K562 (cell line): ENCODE measurements around the gene TUFM. TPM values are rescaled to one million over a fixed set of nuclear protein-coding genes. Genes with fewer than 3 reads are reported as not detected.

Experiments used
- ATF1 ChIP-seq, 2 experiments: fragments of 450-650 bp in 1 of 2; IDR thresholded peaks; 2 replicates each; pipeline ENCODE4 v1.6.1; 2016; ENCODE audit warnings: missing compliant biosample characterization in 1 of 2, missing genetic modification characterization in 1 of 2
- BCOR ChIP-seq: fragments of 450-650 bp; IDR thresholded peaks from 2 replicates; pipeline ENCODE4 v1.6.1; 2016
- E2F8 ChIP-seq: fragments of 450-650 bp; IDR thresholded peaks from 2 replicates; pipeline ENCODE4 v1.7.1; 2018; ENCODE audit warnings: mild to moderate bottlenecking, low read depth; ENCODE audit not compliant: partially characterized antibody
- EP300 ChIP-seq: IDR thresholded peaks from 2 replicates; pipeline ENCODE4 v1.6.1; 2012; ENCODE audit warnings: low read length, improper control_type of control experiment
- GABPB2 ChIP-seq: fragments of 250-450 bp; sonication (Bioruptor Pico); conservative IDR thresholded peaks from 2 replicates; pipeline ENCODE4 v1.5.1; 2021; ENCODE audit warnings: mild to moderate bottlenecking
- KDM1A ChIP-seq, 2 experiments: fragments of 450-650 bp; IDR thresholded peaks; 2 replicates each; pipeline ENCODE4 v1.6.1; 2016; ENCODE audit warnings: mild to moderate bottlenecking in 2 of 2
- L3MBTL2 ChIP-seq: fragments of 450-650 bp; IDR thresholded peaks from 2 replicates; pipeline ENCODE4 v1.6.1; 2016; ENCODE audit warnings: mild to moderate bottlenecking, moderate library complexity
- MAFF ChIP-seq: IDR thresholded peaks from 2 replicates; pipeline ENCODE4 v1.6.1; 2012; ENCODE audit warnings: low read length, improper control_type of control experiment
- MNT ChIP-seq, 2 experiments: fragments of 450-650 bp; conservative IDR thresholded peaks; 2 replicates each; pipeline ENCODE4 v1.6.1; 2017; ENCODE audit warnings: mild to moderate bottlenecking in 2 of 2, moderate library complexity in 2 of 2
- NFE2 ChIP-seq: IDR thresholded peaks from 2 replicates; pipeline ENCODE4 v1.6.1; 2014; ENCODE audit warnings: antibody characterized with exemption, low read depth
- NFIX ChIP-seq: fragments of 250-450 bp; sonication (Bioruptor Pico); IDR thresholded peaks from 2 replicates; pipeline ENCODE4 v1.4.0; 2020; ENCODE audit warnings: low read depth, mild to moderate bottlenecking, moderate library complexity
- NR2C2 ChIP-seq, 2 experiments: fragments of 200-800 bp in 1 of 2; sonication (Bioruptor generic) in 1 of 2; sonication (generic) in 1 of 2; formaldehyde crosslinking in 1 of 2; IDR thresholded peaks; 2 replicates each; pipeline versions ENCODE4 v1.6.1 to v1.8.0; 2016 to 2022; ENCODE audit warnings: mild to moderate bottlenecking in 1 of 2, missing compliant biosample characterization in 1 of 2, missing genetic modification characterization in 1 of 2, missing genetic modification reagents in 1 of 2
- SMARCC2 ChIP-seq: fragments of 450-650 bp; IDR thresholded peaks from 2 replicates; pipeline ENCODE4 v1.6.1; 2017; ENCODE audit warnings: antibody characterized with exemption, moderate library complexity, mild to moderate bottlenecking, low read depth
- SOX6 ChIP-seq: fragments of 450-650 bp; IDR thresholded peaks from 2 replicates; pipeline ENCODE4 v1.6.1; 2014; ENCODE audit warnings: mild to moderate bottlenecking
- SUPT5H ChIP-seq: fragments of 450-650 bp; IDR thresholded peaks from 2 replicates; pipeline ENCODE4 v1.6.1; 2016
- TRIM24 ChIP-seq, 2 experiments: fragments of 450-650 bp; IDR thresholded peaks; 2 replicates each; pipeline ENCODE4 v1.6.1; 2016
- TRIM28 ChIP-seq: fragments of 450-650 bp; IDR thresholded peaks from 2 replicates; pipeline ENCODE4 v1.6.1; 2017
- ZNF280A ChIP-seq: fragments of 450-650 bp; IDR thresholded peaks from 2 replicates; pipeline ENCODE4 v1.6.1; 2018; ENCODE audit warnings: mild to moderate bottlenecking, low read depth; ENCODE audit not compliant: partially characterized antibody
- ZNF592 ChIP-seq: fragments of 450-650 bp; IDR thresholded peaks from 2 replicates; pipeline ENCODE4 v1.6.1; 2017; ENCODE audit warnings: antibody characterized with exemption, mild to moderate bottlenecking
- polyA plus RNA-seq, 8 experiments: library from polyadenylated mRNA; depleted of rRNA in 4 of 8; stranded (reverse) in 5 of 8; unstranded in 3 of 8; fragments of >200 nt; fragmentation: Nextera tagmentation in 2 of 8; fragmentation: Illumina TruSeq in 1 of 8; extraction: Ambion mirVana in 2 of 8; extraction: Trizol in 1 of 8; gene quantifications; 2 replicates each; pipeline versions ENCODE4 v1.2.1 to v1.2.3, GENCODE V29; 2011 to 2014; ENCODE audit warnings: inconsistent platforms in 1 of 8, missing spikeins in 1 of 8
- total RNA-seq, 7 experiments: library from RNA; depleted of rRNA in 6 of 7; stranded (reverse); fragments of >200 nt in 6 of 7; fragmentation: Illumina TruSeq in 2 of 7; extraction: Trizol in 2 of 7; gene quantifications; 2 replicates each; pipeline versions ENCODE4 v1.2.1 to v1.2.3, GENCODE V29; 2011 to 2021; ENCODE audit warnings: low replicate concordance in 1 of 7

Gene TUFM
- total and polyA plus RNA-seq, 9 of the 15 experiments (the other 6 are each of a cell fraction or from before 2014, with no cell fraction given): 34.1 to 434 (median 256) TPM

- TF ChIP-seq ATF1 (CRISPR knock-in tag; IDR thresholded peaks at IDR 0.05) (no peak), ATF1 (tag; IDR thresholded peaks at IDR 0.05) (0 out of 2 replicates have a peak, but pooled peaks have one; percentile 20), ZNF592 (peak; percentile 29; the same call in 1 of the 2 replicates), SMARCC2 (peak; percentile 25; the same call in 1 of the 2 replicates), SUPT5H (0 out of 2 replicates have a peak, but pooled peaks have one; percentile 13), NFE2 (peak; percentile 94), L3MBTL2 (peak; percentile 14; the same call in 1 of the 2 replicates), ZNF280A (peak; percentile 32), E2F8 (peak; percentile 27), NFIX (peak; percentile 42; the same call in 1 of the 2 replicates), MAFF (peak; percentile 86), TRIM24 (IDR thresholded peaks at IDR 0.05) (peak; percentile 75 to 79), SOX6 (peak; percentile 11; the same call in 1 of the 2 replicates), NR2C2 (CRISPR knock-in tag; IDR thresholded peaks at IDR 0.05) (no peak), NR2C2 (tag; IDR thresholded peaks at IDR 0.05) (peak; percentile 89), MNT (conservative IDR thresholded peaks at IDR 0.05) (peak in 1 of 2 experiments; percentile 16; a peak in 1 of 4 replicates), KDM1A (IDR thresholded peaks at IDR 0.05) (peak in 1 of 2 experiments; percentile 65; a peak in 3 of 4 replicates), BCOR (0 out of 2 replicates have a peak, but pooled peaks have one; percentile 10), EP300 (peak; percentile 7; the same call in 1 of the 2 replicates), GABPB2 (CRISPR knock-in tag) (no peak), TRIM28 (peak; percentile 61; the same call in 1 of the 2 replicates)
Measured at GRCh38 chr16:28820016-28820415, 26.1 kb downstream of the TUFM start (continued).
